HepG2 (cell line): Measurements from ENCODE around the gene GGT7. TPM values are rescaled to one million over a fixed set of nuclear protein-coding genes. Genes with fewer than 3 reads are reported as not detected.

ENCODE experiments used
- CREB1 ChIP-seq, 2 experiments: fragments of 450-650 bp in 1 of 2; IDR thresholded peaks; 2 replicates each; pipeline ENCODE4 v1.6.1; 2016 to 2017; ENCODE audit warnings: control low read depth in 1 of 2, mild to moderate bottlenecking in 1 of 2, missing compliant biosample characterization in 1 of 2, missing genetic modification characterization in 1 of 2
- DNMT1 ChIP-seq: sonication (generic); formaldehyde crosslinking; IDR thresholded peaks from 2 replicates; pipeline ENCODE4 v1.5.1; 2020; ENCODE audit warnings: mild to moderate bottlenecking, missing genetic modification reagents
- DZIP1 ChIP-seq: sonication (generic); formaldehyde crosslinking; IDR thresholded peaks from 2 replicates; pipeline ENCODE4 v1.5.0; 2020; ENCODE audit warnings: mild to moderate bottlenecking, missing genetic modification reagents
- IRF1 ChIP-seq: sonication (generic); formaldehyde crosslinking; IDR thresholded peaks from 2 replicates; pipeline ENCODE4 v1.4.0; 2020; ENCODE audit warnings: low read depth, mild to moderate bottlenecking, missing genetic modification reagents
- MIER3 ChIP-seq: IDR thresholded peaks from 2 replicates; pipeline ENCODE4 v1.6.1; 2016; ENCODE audit warnings: missing compliant biosample characterization, borderline replicate concordance
- MXD3 ChIP-seq: IDR thresholded peaks from 2 replicates; pipeline ENCODE4 v1.6.1; 2016; ENCODE audit warnings: mild to moderate bottlenecking, missing biosample characterization, missing genetic modification reagents
- NR1H2 ChIP-seq: sonication (generic); formaldehyde crosslinking; IDR thresholded peaks from 2 replicates; pipeline ENCODE4 v1.8.1; 2022; ENCODE audit warnings: low read depth, missing genetic modification reagents, borderline replicate concordance
- ONECUT2 ChIP-seq: sonication (generic); formaldehyde crosslinking; IDR thresholded peaks from 2 replicates; pipeline ENCODE4 v1.4.0; 2020; ENCODE audit warnings: missing genetic modification reagents
- PHF5A ChIP-seq: IDR thresholded peaks from one replicate; pipeline ENCODE4 v1.6.1; 2018; ENCODE audit warnings: low read depth, missing genetic modification reagents; ENCODE audit not compliant: unreplicated experiment
- POGZ ChIP-seq: sonication (generic); formaldehyde crosslinking; IDR thresholded peaks from 2 replicates; pipeline ENCODE4 v1.4.0; 2020; ENCODE audit warnings: mild to moderate bottlenecking, missing genetic modification reagents
- RXRA ChIP-seq: sonication (generic); formaldehyde crosslinking; IDR thresholded peaks from 2 replicates; pipeline ENCODE4 v1.5.1; 2020; ENCODE audit warnings: missing genetic modification reagents
- SAP130 ChIP-seq: IDR thresholded peaks from 2 replicates; pipeline ENCODE4 v1.6.1; 2016; ENCODE audit warnings: low read depth
- SP4 ChIP-seq: sonication (generic); formaldehyde crosslinking; IDR thresholded peaks from 2 replicates; pipeline ENCODE4 v1.8.1; 2023; ENCODE audit warnings: mild to moderate bottlenecking, missing genetic modification reagents
- THAP11 ChIP-seq: IDR thresholded peaks from 2 replicates; pipeline ENCODE4 v1.6.1; 2016; ENCODE audit warnings: missing biosample characterization, missing genetic modification reagents
- ZBTB44 ChIP-seq: sonication (generic); formaldehyde crosslinking; IDR thresholded peaks from 2 replicates; pipeline ENCODE4 v1.4.0; 2020; ENCODE audit warnings: missing genetic modification reagents
- ZBTB49 ChIP-seq: sonication (generic); formaldehyde crosslinking; IDR thresholded peaks from 2 replicates; pipeline ENCODE4 v1.4.0; 2020; ENCODE audit warnings: missing genetic modification reagents, borderline replicate concordance
- ZNF30 ChIP-seq: sonication (generic); formaldehyde crosslinking; IDR thresholded peaks from 2 replicates; pipeline ENCODE4 v1.5.0; 2020; ENCODE audit warnings: mild to moderate bottlenecking, missing genetic modification reagents
- ZNF329 ChIP-seq: sonication (generic); formaldehyde crosslinking; IDR thresholded peaks from 2 replicates; pipeline ENCODE4 v1.9.0; 2021; ENCODE audit warnings: low read depth, mild to moderate bottlenecking, missing genetic modification reagents
- ZNF414 ChIP-seq: sonication (generic); formaldehyde crosslinking; IDR thresholded peaks from 2 replicates; pipeline ENCODE4 v1.5.0; 2020; ENCODE audit warnings: missing genetic modification reagents
- ZNF562 ChIP-seq: sonication (generic); formaldehyde crosslinking; IDR thresholded peaks from 2 replicates; pipeline ENCODE4 v1.8.0; 2022; ENCODE audit warnings: missing genetic modification reagents, borderline replicate concordance
- ZNF709 ChIP-seq: sonication (generic); formaldehyde crosslinking; IDR thresholded peaks from 2 replicates; pipeline ENCODE4 v1.5.0; 2020; ENCODE audit warnings: mild to moderate bottlenecking, missing genetic modification reagents
- ZNF772 ChIP-seq: sonication (generic); formaldehyde crosslinking; IDR thresholded peaks from 2 replicates; pipeline ENCODE4 v1.5.0; 2020; ENCODE audit warnings: mild to moderate bottlenecking, missing genetic modification reagents
- ZNF792 ChIP-seq: IDR thresholded peaks from 2 replicates; pipeline ENCODE4 v1.6.1; 2016
- ZNF83 ChIP-seq: sonication (generic); formaldehyde crosslinking; IDR thresholded peaks from 2 replicates; pipeline ENCODE4 v1.4.0; 2020; ENCODE audit warnings: missing genetic modification reagents, mild to moderate bottlenecking, borderline replicate concordance
- polyA plus RNA-seq, 8 experiments: library from polyadenylated mRNA; depleted of rRNA in 3 of 8; stranded (reverse) in 7 of 8; unstranded in 1 of 8; fragments of >200 nt; fragmentation: Illumina TruSeq in 4 of 8; extraction: Trizol in 4 of 8; gene quantifications; 2 replicates each; pipeline versions ENCODE4 v1.2.1 to v1.2.3, GENCODE V29; 2011 to 2016; ENCODE audit warnings: low read depth in 4 of 8, missing spikeins in 1 of 8, mixed read lengths in 1 of 8; ENCODE audit not compliant: insufficient read depth in 1 of 8
- total RNA-seq, 5 experiments: library from RNA; depleted of rRNA; stranded (reverse); fragments of >200 nt; fragmentation: Illumina TruSeq; extraction: Trizol; gene quantifications; 2 replicates each; pipeline ENCODE4 v1.2.3, GENCODE V29; 2016; ENCODE audit warnings: low read depth in 1 of 5

The GGT7 gene
- total and polyA plus RNA-seq, 2 of the 13 experiments (the other 11 are each of a cell fraction or from before 2014, with no cell fraction given), result 6.6 to 23.0 TPM

GRCh38 chr20:34824452-34824805 lies 48.2 kb downstream of the GGT7 start (continued):
- TF ChIP-seq ZNF709 (CRISPR knock-in tag) (no peak), DZIP1 (CRISPR knock-in tag) (no peak), ZNF772 (CRISPR knock-in tag) (no peak), ONECUT2 (CRISPR knock-in tag) (no peak), MIER3 (CRISPR knock-in tag) (peak; percentile 18; the same call in 1 of the 2 replicates), POGZ (0 out of 2 replicates have a peak, but pooled peaks have one; percentile 7), ZNF329 (no peak), ZNF83 (CRISPR knock-in tag) (no peak), SP4 (CRISPR knock-in tag) (no peak), ZNF414 (no peak), THAP11 (CRISPR knock-in tag) (no peak), IRF1 (CRISPR knock-in tag) (no peak), MXD3 (CRISPR knock-in tag) (0 out of 2 replicates have a peak, but pooled peaks have one; percentile 14), ZBTB49 (CRISPR knock-in tag) (no peak), DNMT1 (no peak), ZBTB44 (CRISPR knock-in tag) (no peak), PHF5A (CRISPR knock-in tag) (peak; percentile 49), SAP130 (CRISPR knock-in tag) (peak; percentile 46; the same call in 1 of the 2 replicates), RXRA (CRISPR knock-in tag) (no peak; the same call in 1 of the 2 replicates), ZNF792 (CRISPR knock-in tag) (no peak), ZNF30 (0 out of 2 replicates have a peak, but pooled peaks have one; percentile 60), ZNF562 (CRISPR knock-in tag) (no peak), NR1H2 (no peak), CREB1 (IDR thresholded peaks at IDR 0.05) (no peak), CREB1 (CRISPR knock-in tag; IDR thresholded peaks at IDR 0.05) (no peak)
